DOHH2 (cell line): ENCODE measurements around the gene SPATA13.

Experiments used
- H3F3A ChIP-seq: fragments of 200-600 bp; sonication (generic), shearing (Covaris generic); 2 replicates; pipeline ENCODE4 v1.6.0; 2016; ENCODE audit warnings: antibody characterized with exemption, mild to moderate bottlenecking; ENCODE audit not compliant: control insufficient read depth, insufficient read depth
- H3K27ac ChIP-seq: fragments of 200-600 bp; sonication (generic); 2 replicates; pipeline ENCODE4 v1.5.1; 2014; ENCODE audit warnings: low read depth, mild to moderate bottlenecking, low read length, moderate library complexity
- H3K27me3 ChIP-seq: fragments of 200-600 bp; sonication (generic); 2 replicates; pipeline ENCODE4 v1.6.1; 2014; ENCODE audit warnings: mild to moderate bottlenecking, low read length, mixed read lengths; ENCODE audit not compliant: control insufficient read depth
- H3K36me3 ChIP-seq: fragments of 200-600 bp; sonication (generic); 2 replicates; pipeline ENCODE4 v1.6.1; 2014; ENCODE audit warnings: mild to moderate bottlenecking, low read length, moderate library complexity, mixed read lengths; ENCODE audit not compliant: control insufficient read depth
- H3K4me1 ChIP-seq: fragments of 200-600 bp; sonication (generic); 2 replicates; pipeline ENCODE4 v1.6.1; 2014; ENCODE audit warnings: mild to moderate bottlenecking, low read length, mixed read lengths; ENCODE audit not compliant: control insufficient read depth
- H3K4me2 ChIP-seq: fragments of 200-600 bp; sonication (generic); 2 replicates; pipeline ENCODE4 v1.6.0; 2014; ENCODE audit warnings: mild to moderate bottlenecking, low read length, moderate library complexity
- H3K4me3 ChIP-seq: fragments of 200-600 bp; sonication (generic); 2 replicates; pipeline ENCODE4 v1.5.1; 2014; ENCODE audit warnings: mild to moderate bottlenecking, low read length, mixed read lengths
- H3K79me2 ChIP-seq: fragments of 200-600 bp; sonication (generic); 2 replicates; pipeline ENCODE4 v1.6.1; 2014; ENCODE audit warnings: mild to moderate bottlenecking, low read length, mixed read lengths; ENCODE audit not compliant: control insufficient read depth
- H3K9me2 ChIP-seq: fragments of 200-600 bp; sonication (generic); replicated peaks from 2 replicates; pipeline ENCODE4 v1.6.1; 2014; ENCODE audit warnings: mild to moderate bottlenecking, low read length, mixed read lengths; ENCODE audit not compliant: control insufficient read depth
- H3K9me3 ChIP-seq: fragments of 200-600 bp; sonication (generic); 2 replicates; pipeline ENCODE4 v1.6.1; 2014; ENCODE audit warnings: antibody characterized with exemption, low read length, mixed read lengths; ENCODE audit not compliant: control insufficient read depth, insufficient read depth
- H4K20me1 ChIP-seq: fragments of 200-600 bp; sonication (generic); 2 replicates; pipeline ENCODE4 v1.6.0; 2014; ENCODE audit warnings: low read depth, mild to moderate bottlenecking, antibody characterized with exemption, low read length, moderate library complexity; ENCODE audit not compliant: control insufficient read depth, insufficient read depth
- EZH2phosphoT487 ChIP-seq: fragments of 200-600 bp; sonication (generic); IDR thresholded peaks from 2 replicates; pipeline ENCODE4 v1.6.1; 2017; ENCODE audit warnings: borderline replicate concordance, mild to moderate bottlenecking, antibody characterized with exemption, low read length, moderate library complexity, mixed read lengths
- TF ChIP-seq, protein P1 (sequence below): fragments of 200-600 bp; sonication (generic); IDR thresholded peaks from one replicate; pipeline ENCODE4 v1.5.1; 2014; ENCODE audit warnings: antibody characterized with exemption, mild to moderate bottlenecking, low read depth, low read length; ENCODE audit not compliant: poor library complexity, severe bottlenecking

SPATA13 gene

DNA sequence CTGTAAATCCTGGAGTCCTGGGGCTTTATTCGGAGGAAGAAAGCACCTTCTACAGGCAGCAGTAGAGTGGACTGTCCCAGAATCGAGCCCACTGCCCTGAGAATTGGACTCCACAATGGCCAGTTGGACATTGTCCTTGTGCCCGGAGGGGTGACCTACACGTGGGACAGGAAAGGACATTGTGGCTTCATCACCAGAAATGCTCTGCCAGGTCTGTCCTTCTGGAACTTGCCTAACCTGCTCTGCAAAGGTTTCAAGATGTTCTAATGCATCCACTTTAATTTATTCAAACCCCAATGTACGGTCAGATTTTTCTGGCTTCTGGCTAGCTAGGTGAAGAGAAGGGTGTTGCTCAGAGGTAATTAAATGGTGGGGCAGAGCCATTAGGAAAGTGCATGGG lies 32.4 kb upstream of the SPATA13 start:
- H3K27ac ChIP-seq, result no peak overlapping the region
- H3K9me2 ChIP-seq, result no peaks in the 10 kb centered on the region
- H3K4me3 ChIP-seq, result no peak overlapping the region
- H3K9me3 ChIP-seq, result no peaks in the 10 kb centered on the region
- 0 out of 2 replicates have a peak, but pooled peaks cover 3% of the 10 kb centered on the region for H3K4me1 ChIP-seq
- no peaks in the 10 kb centered on the region for H3F3A ChIP-seq
- no peaks in the 10 kb centered on the region for H3K36me3 ChIP-seq
- peaks cover 16% of the 10 kb centered on the region for H3K27me3 ChIP-seq
- no peak overlapping the region for H3K4me2 ChIP-seq
- TF ChIP-seq, protein P1, sequence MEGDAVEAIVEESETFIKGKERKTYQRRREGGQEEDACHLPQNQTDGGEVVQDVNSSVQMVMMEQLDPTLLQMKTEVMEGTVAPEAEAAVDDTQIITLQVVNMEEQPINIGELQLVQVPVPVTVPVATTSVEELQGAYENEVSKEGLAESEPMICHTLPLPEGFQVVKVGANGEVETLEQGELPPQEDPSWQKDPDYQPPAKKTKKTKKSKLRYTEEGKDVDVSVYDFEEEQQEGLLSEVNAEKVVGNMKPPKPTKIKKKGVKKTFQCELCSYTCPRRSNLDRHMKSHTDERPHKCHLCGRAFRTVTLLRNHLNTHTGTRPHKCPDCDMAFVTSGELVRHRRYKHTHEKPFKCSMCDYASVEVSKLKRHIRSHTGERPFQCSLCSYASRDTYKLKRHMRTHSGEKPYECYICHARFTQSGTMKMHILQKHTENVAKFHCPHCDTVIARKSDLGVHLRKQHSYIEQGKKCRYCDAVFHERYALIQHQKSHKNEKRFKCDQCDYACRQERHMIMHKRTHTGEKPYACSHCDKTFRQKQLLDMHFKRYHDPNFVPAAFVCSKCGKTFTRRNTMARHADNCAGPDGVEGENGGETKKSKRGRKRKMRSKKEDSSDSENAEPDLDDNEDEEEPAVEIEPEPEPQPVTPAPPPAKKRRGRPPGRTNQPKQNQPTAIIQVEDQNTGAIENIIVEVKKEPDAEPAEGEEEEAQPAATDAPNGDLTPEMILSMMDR, result no peak
- no peaks in the 10 kb centered on the region for H4K20me1 ChIP-seq
- H3K79me2 ChIP-seq, result no peaks in the 10 kb centered on the region

DNA sequence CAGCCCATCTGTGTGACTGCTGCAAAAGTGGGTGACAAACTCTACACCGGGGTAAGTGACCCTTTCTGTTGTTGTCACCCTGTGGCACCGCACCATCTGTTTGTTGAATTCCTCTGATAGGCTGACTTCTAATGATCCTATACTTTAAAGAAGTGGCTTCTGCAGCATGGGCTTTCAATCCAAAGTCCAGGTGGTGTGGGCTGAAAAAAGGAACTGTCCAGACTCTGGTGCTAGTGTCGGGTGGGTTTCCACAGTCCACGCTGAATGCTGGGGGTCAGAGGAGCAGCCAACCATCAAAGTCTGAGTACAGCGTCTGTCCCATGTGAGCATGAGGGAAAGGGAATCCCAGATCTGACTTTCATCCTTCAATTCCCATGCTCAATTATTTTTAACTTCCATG lies 31.6 kb upstream of the SPATA13 start:
- Histone ChIP-seq H3K36me3 (no peaks in the 10 kb centered on the region), H3K79me2 (no peaks in the 10 kb centered on the region), H4K20me1 (no peaks in the 10 kb centered on the region), H3K4me2 (no peak overlapping the region), H3K9me3 (no peaks in the 10 kb centered on the region), H3K27ac (no peak overlapping the region), H3K9me2 (no peaks in the 10 kb centered on the region), H3F3A (no peaks in the 10 kb centered on the region), H3K27me3 (peaks cover 12% of the 10 kb centered on the region; the same call in 1 of the 2 replicates), H3K4me1 (0 out of 2 replicates have a peak, but pooled peaks cover 3% of the 10 kb centered on the region), H3K4me3 (no peak overlapping the region)
- no peak for TF ChIP-seq EZH2phosphoT487
- TF ChIP-seq, protein P1, result no peak

DNA sequence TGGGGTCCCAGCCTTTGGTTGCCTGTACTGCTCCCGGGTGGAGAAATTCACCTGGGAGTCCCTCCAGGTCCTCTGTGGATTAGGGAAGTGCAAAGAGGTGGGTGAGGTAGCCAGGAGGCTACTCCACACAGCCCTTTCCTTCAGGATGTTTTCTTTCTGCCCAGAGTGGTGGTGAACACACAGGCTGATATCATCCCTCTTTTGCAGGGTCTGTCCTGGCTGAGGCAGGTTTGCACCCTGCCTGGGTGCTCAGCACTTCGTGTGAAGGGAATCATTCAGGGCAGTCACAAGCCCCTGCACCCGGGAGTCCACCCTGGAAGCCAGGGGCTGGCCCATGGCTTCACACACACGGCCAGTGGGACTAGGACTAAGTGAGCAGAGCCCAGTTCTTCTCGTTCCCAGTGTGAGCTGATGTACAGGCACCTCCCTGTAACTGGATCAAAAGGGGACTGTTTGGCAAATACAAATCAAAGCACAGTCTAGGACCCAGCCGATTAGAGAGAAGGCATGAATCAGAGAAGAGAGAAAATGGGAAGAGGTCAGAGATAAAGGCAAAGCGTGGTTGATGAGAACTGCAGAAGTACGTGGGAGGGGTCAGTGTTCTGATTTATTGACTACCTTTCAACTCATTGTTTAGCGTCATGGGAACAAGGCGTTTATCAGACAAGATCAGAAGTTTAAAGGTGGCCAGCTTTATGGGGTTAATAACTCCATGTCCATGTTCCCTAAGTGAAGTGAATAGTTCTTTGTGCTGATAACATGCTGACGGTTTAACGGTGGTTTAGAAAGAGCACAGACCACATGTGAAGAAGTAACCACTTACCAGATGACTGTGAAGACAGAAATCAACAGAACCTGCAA lies 30.4 kb upstream of the SPATA13 start:
- Histone ChIP-seq H3K4me3 (no peak overlapping the region), H3K79me2 (no peaks in the 10 kb centered on the region), H3K4me2 (no peak overlapping the region), H3K36me3 (no peaks in the 10 kb centered on the region), H3K27me3 (peaks cover 12% of the 10 kb centered on the region; the same call in 1 of the 2 replicates), H3K9me2 (no peaks in the 10 kb centered on the region), H4K20me1 (no peaks in the 10 kb centered on the region), H3K4me1 (no peaks in the 10 kb centered on the region), H3K9me3 (no peaks in the 10 kb centered on the region), H3K27ac (no peak overlapping the region), H3F3A (no peaks in the 10 kb centered on the region)
- TF ChIP-seq EZH2phosphoT487, result no peak
- TF ChIP-seq, protein P1, result no peak
